Stimulated activated CD4-positive, alpha-beta T cell treated with anti-CD3 and anti-CD28 coated beads, Interleukin-1b, Interleukin-23, amount 100 ng/mL, for 4 hours (primary cell): Measurements from ENCODE around the gene NUDT5.
"Not testable (repeated sequence)": the region's sequence is repeated elsewhere in the genome, so short reads cannot be mapped to it uniquely, and the experiment has no call there.

Experiments used
- DNase-seq, 2 donors: peaks; one replicate each; pipeline ENCODE4 v3.0.0-alpha.2; 2020; ENCODE audit warnings: low read depth in 2 of 2

The NUDT5 gene

GRCh38 chr10:12195603-12196506, at the start of gene NUDT5, which contains the start of gene CDC123:
Gene NUDT5 (minus strand): TSS chr10:12195891. CDS start chr10:12186291, 9,600 bp downstream.
Gene CDC123 (plus strand): TSS chr10:12196188. CDS start chr10:12196246, 58 bp downstream.
- DNase-seq = peak; percentile 65 to 75

- DNase-seq = no peak
Observed at GRCh38 chr10:12243864-12244620, 48.4 kb upstream of the NUDT5 start.

- peak in 1 of 2 donors; percentile 15 for DNase-seq
Observed at GRCh38 chr10:12241810-12242529, 46.3 kb upstream of the NUDT5 start.

GRCh38 chr10:12238821-12239220, 43.1 kb upstream of the NUDT5 start:
- DNase-seq = no peak

DNA sequence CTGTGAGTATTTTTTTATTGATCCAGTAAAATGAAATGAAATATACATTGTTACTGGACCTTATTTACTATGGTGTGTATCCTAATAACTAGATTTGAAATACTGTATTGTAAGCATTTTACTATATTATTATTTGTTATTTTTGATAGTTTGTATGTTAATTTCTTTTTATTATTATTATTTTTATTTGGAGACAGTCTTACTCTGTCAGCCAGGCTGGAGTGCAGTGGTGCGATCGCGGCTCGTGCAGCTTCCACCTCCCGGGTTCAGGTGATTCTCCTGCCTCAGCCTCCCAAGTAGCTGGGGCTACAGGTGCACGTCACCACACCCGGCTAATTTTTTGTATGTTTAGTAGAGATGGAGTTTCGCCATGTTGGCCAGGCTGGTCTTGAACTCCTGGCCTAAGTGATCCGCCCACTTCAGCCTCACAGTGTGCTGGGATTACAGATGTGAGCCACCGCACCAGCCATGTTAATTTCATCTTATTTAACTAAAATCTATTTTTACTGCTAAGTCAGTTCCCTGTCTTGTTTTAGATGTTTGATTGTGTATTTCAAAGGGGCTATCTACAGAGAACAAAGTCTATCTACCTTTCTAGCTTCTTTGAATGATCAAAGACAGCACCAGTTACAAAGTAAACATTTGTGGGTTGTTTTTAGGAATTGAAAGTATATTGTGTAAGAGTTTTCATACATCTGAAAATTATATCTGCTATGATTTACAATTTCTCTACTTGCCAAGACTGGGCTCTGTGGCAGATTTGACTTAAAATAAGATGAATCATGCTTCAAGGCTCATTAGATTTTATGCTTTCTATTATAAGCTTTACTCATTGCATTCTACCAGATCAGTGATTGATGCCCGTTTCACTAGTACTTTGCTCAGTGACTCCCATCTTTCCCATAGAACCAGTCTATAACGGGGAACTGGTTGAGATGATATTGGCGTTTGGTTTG, 41.9 kb upstream of the NUDT5 start:
- DNase-seq = no peak

DNA sequence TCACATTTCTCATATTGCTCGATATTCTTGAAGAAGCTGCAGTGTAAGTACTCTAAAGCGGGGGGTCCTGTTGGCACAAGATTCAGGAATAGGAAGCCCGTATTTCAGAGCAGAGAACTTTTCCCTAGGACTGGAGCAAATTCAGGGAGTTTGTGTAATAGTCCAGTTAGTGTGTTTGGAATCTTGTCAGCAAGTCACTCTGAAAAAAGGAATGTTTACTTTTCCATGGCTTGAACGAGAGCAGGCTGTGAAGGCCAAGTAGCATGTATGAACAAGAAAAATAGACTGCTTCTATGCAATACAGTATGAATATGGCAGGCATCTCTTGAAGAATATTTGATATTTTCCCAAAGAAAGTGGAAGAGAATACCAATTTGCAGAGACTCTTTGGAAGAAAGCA, 40.1 kb upstream of the NUDT5 start:
- DNase-seq = no peak

- DNase-seq = no peak
Observed at GRCh38 chr10:12235116-12235694, 39.5 kb upstream of the NUDT5 start.

- DNase-seq = not testable (repeated sequence)
Observed at GRCh38 chr10:12234687-12235086, 39.0 kb upstream of the NUDT5 start.

DNA sequence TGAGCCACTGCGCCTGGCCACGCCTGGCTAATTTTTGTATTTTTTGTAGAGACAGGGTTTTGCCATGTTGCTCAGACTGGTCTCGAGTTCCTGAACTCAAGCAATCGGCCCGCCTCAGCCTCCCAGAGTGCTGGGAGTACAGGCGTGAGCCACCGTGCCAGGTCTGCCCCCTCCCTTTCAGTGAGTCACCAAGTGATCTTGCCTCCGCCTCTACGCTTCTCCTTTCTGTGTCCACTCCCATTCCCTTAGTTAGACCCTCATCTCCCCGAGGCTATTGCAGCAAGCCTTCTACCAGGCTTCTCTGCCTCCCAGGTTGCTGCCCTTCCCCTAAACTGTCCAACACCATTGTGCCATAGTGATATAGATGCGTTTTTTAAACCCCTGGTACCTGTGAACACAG, 33.2 kb upstream of the NUDT5 start:
- DNase-seq = no peak

- DNase-seq = not testable (repeated sequence)
Observed at GRCh38 chr10:12226438-12226837, 30.7 kb upstream of the NUDT5 start.

- no peak for DNase-seq
Observed at GRCh38 chr10:12225444-12225843, 29.8 kb upstream of the NUDT5 start.

- DNase-seq = no peak
Observed at GRCh38 chr10:12221323-12222298, 25.9 kb upstream of the NUDT5 start.

DNA sequence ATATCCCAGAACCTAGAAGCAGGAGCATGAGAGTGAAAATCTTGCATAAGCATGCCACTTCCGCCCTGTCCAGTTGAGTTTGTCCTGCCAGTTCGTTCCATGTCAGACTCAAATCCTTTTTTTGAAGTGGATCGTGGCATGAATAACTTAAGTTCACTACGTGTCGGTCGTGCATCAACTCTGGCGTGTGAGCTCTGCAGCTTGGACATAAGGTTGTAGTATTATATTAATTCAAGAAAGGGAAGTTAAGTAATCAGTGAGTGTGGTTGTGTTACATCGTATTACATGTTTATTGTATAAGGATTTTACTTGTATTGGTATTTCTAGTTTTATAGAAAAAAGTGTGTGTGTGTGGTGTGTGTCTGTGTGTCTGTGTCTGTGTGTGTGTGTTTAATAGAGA, 23.3 kb upstream of the NUDT5 start:
- DNase-seq = no peak

GRCh38 chr10:12214763-12215218, 19.1 kb upstream of the NUDT5 start:
- peak in 1 of 2 donors; percentile 34 for DNase-seq

- no peak for DNase-seq
Observed at GRCh38 chr10:12214093-12214492, 18.4 kb upstream of the NUDT5 start.

- DNase-seq = no peak
Observed at GRCh38 chr10:12213621-12214020, 17.9 kb upstream of the NUDT5 start.

DNA sequence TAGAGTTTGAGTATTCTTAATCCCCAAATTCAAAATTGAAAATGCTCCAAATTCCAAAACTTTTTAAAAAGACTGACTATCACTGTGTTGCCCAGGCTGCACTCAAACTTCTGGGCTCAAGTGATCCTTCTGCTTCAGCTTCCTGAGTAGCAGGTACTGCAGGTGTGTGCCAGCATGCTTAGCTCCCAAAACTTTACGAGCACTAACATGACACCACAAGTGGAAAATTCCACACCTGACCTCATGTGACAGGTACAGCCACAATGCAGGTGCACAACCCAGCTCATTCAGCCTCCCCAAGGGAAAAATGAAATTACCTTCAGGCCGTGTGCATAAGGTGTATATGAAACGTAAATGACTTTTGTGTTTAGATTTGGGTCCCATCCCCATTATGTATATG, 16.8 kb upstream of the NUDT5 start:
- DNase-seq = no peak

GRCh38 chr10:12208460-12208859, 12.8 kb upstream of the NUDT5 start:
- no peak for DNase-seq

DNA sequence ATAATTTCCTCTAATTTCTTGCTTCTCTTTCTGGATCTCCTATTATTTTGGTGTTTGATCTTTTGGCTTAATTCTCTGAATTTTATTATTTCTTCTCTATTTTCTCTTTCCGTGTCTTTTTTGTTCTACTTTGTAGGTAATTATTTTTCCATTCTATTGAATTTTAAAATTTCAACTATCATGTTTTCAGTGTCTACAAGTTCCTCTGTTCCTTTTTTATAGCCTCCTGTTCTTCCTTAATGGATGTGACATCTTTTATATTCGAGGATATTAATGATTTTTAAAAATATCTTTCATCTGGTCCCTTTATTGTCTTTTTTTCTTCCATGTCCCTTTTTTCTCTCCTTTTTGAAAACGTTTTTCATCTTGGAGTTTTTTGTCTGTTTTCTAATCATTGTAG, 11.4 kb upstream of the NUDT5 start:
- no peak for DNase-seq
